Esophagus muscularis mucosa (tissue), 4 donors: ENCODE results near the gene ZBED6.

Experiments
- CTCF ChIP-seq, 3 experiments: fragments of 200-600 bp in 2 of 3; fragments of 450-650 bp in 1 of 3; sonication (generic) in 2 of 3; IDR thresholded peaks; one replicate each; pipeline ENCODE4 v1.5.1; 2017 to 2019; ENCODE audit warnings: antibody characterized with exemption in 3 of 3, mild to moderate bottlenecking in 2 of 3, moderate library complexity in 1 of 3
- EP300 ChIP-seq: sonication (generic); formaldehyde crosslinking; IDR thresholded peaks from one replicate; pipeline ENCODE4 v1.6.1; 2017; ENCODE audit warnings: antibody characterized with exemption
- POLR2A ChIP-seq: fragments of 450-650 bp; IDR thresholded peaks from one replicate; pipeline ENCODE4 v1.6.1; 2017; ENCODE audit warnings: antibody characterized with exemption, moderate library complexity, mild to moderate bottlenecking, low read depth
- POLR2AphosphoS5 ChIP-seq, 2 donors: sonication (generic); formaldehyde crosslinking; IDR thresholded peaks; one replicate each; pipeline ENCODE4 v1.6.1; 2017; ENCODE audit warnings: antibody characterized with exemption in 2 of 2

GRCh38 chr1:203772836-203773235 is 22.6 kb upstream of the ZBED6 start:
- TF ChIP-seq CTCF (IDR thresholded peaks at IDR 0.05) (no peak), POLR2A (no peak), EP300 (no peak), POLR2AphosphoS5 (IDR thresholded peaks at IDR 0.05) (no peak)
